Endothelial cell of umbilical vein (primary cell): ENCODE data around the gene OSBP2.

Experiments
- CTCF ChIP-seq, 2 donors: IDR thresholded peaks; 1 replicate in 1 of 2; 2 replicates in 1 of 2; pipeline ENCODE4 v1.5.1; 2011; ENCODE audit warnings: low read length in 2 of 2, mild to moderate bottlenecking in 2 of 2, moderate library complexity in 2 of 2, control low read depth in 1 of 2, inconsistent platforms in 1 of 2, low read depth in 1 of 2; ENCODE audit not compliant: insufficient read depth in 1 of 2; ENCODE audit errors: extremely low read depth in 1 of 2
- JUN ChIP-seq: IDR thresholded peaks from 2 replicates; pipeline ENCODE4 v1.6.1; 2011; ENCODE audit warnings: borderline replicate concordance, low read depth; ENCODE audit not compliant: insufficient read length, insufficient read depth
- MYC ChIP-seq: IDR thresholded peaks from one replicate; pipeline ENCODE4 v1.6.1; 2011; ENCODE audit warnings: mild to moderate bottlenecking, low read depth, low read length
- POLR2A ChIP-seq: IDR thresholded peaks from 2 replicates; pipeline ENCODE4 v1.6.1; 2012; ENCODE audit warnings: low read depth, mild to moderate bottlenecking, control low read depth, low read length
- POLR2AphosphoS5 ChIP-seq: IDR thresholded peaks from 2 replicates; pipeline ENCODE4 v1.6.1; 2012; ENCODE audit warnings: low read depth, mild to moderate bottlenecking, control low read depth, low read length, moderate library complexity; ENCODE audit not compliant: insufficient read depth

GRCh38 chr22:30743257-30744020 lies 48.8 kb downstream of the OSBP2 start:
- TF ChIP-seq POLR2A (no peak), CTCF (IDR thresholded peaks at IDR 0.05; ENCODE audit: extremely low read depth in 1 of 2, insufficient read depth in 1 of 2, low read depth in 1 of 2, low read length in 2 of 2) (no peak), JUN (no peak), POLR2AphosphoS5 (peak; percentile 82), MYC (no peak)
